Astrocyte (in vitro differentiated cells and primary cell): ENCODE data around the gene SERPINI2.

ENCODE experiments used
- CTCF ChIP-seq: IDR thresholded peaks from 2 replicates; pipeline ENCODE4 v1.5.1; 2011; ENCODE audit warnings: low read depth, mild to moderate bottlenecking, inconsistent platforms, low read length, moderate library complexity; ENCODE audit not compliant: insufficient read depth
- EZH2 ChIP-seq: IDR thresholded peaks from 2 replicates; pipeline ENCODE4 v1.6.1; 2012; ENCODE audit warnings: mild to moderate bottlenecking, low read length, inconsistent platforms; ENCODE audit not compliant: insufficient read depth

GRCh38 chr3:167466966-167467365 lies 6.9 kb downstream of the SERPINI2 start:
- TF ChIP-seq CTCF (no peak), EZH2 (no peak)
